ENCODE data around the gene ARSA.

GRCh38 chr22:50630376-50630775 is 2.4 kb upstream of the ARSA start:
- TF ChIP-seq POLR2A (IDR thresholded peaks at IDR 0.05) (no peak), CTCF (IDR thresholded peaks at IDR 0.05) (no peak), POLR2AphosphoS5 (IDR thresholded peaks at IDR 0.05) (no peak)

All from gastroesophageal sphincter (tissue), 3 donors.